ENCODE measurements around the gene SLC47A2. TPM values are rescaled to one million over a fixed set of nuclear protein-coding genes. Genes with fewer than 3 reads are reported as not detected.

Gene SLC47A2
- total and polyA plus RNA-seq, 9 donors = 0.13 to 0.53 (median 0.22) TPM; not detected in 1

DNA sequence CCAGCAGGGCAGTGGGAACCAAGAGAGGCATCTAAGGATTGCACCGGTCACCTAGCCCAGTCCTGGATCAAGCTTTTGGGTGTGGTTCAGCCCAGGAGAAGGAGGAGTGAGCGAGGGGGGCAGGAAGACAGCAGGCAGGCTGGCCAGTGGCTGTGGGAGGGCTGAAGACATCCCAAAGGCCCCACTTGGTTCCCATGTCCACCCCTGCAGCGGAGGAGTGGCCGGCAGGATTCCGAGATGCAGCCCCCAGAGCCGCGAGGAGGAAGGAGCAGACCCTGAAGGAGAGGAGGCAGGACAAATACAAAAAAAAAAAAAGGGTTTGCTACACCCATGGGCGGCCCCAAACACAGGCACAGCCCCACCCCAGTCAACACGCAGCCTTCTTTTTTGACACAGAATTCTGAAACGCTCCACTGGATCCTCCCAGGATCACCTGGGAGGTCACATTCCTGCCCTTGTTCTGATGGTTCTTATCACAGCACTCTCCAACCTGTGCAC, 1.1 kb upstream of the SLC47A2 start:
- no peaks in the 10 kb centered on the region for H3K9me3 ChIP-seq (replicated peaks; ENCODE audit: control insufficient read depth, low read depth, low read length)
- H3K36me3 ChIP-seq (ENCODE audit: control insufficient read depth, insufficient read depth, low read length) = no peaks in the 10 kb centered on the region
- no peak overlapping the region for H3K4me3 ChIP-seq (ENCODE audit: low read length)
- no peak overlapping the region for H3K27ac ChIP-seq (ENCODE audit: low read length)
- H3K27me3 ChIP-seq (ENCODE audit: control insufficient read depth, insufficient read depth, low read length) = no peaks in the 10 kb centered on the region
- 55% methylated on average over 7 of the region's 10 CpGs for WGBS (ENCODE audit: insufficient coverage)
- no peak for DNase-seq
- peaks cover 41% of the 10 kb centered on the region for H3K4me1 ChIP-seq (ENCODE audit: control insufficient read depth, insufficient read depth, low read length)

DNA sequence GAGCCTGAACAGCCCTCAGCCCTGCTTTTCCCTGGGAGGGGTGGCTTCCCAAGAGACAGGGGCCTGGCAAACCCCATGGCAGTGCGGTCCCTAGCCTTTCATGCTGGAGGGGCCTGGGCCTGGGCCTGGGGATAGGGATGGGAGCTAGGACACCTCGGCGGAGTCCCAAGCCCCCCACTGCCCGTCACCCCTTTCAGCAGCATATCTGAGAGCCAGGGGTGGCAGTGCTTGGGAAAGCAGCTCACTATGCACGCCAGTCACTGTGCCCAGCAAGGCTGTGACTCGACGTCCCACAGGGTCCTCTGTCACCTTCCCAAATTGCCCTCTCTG, 612 bp upstream of the SLC47A2 start:
- 94% methylated on average over 6 of the region's 7 CpGs for WGBS (ENCODE audit: insufficient coverage)
- no peaks in the 10 kb centered on the region for H3K36me3 ChIP-seq (ENCODE audit: control insufficient read depth, insufficient read depth, low read length)
- H3K4me3 ChIP-seq (ENCODE audit: low read length) = no peak overlapping the region
- H3K27ac ChIP-seq (ENCODE audit: low read length) = no peak overlapping the region
- no peaks in the 10 kb centered on the region for H3K27me3 ChIP-seq (ENCODE audit: control insufficient read depth, insufficient read depth, low read length)
- H3K4me1 ChIP-seq (ENCODE audit: control insufficient read depth, insufficient read depth, low read length) = peaks cover 41% of the 10 kb centered on the region
- DNase-seq = no peak
- H3K9me3 ChIP-seq (replicated peaks; ENCODE audit: control insufficient read depth, low read depth, low read length) = no peaks in the 10 kb centered on the region

DNA sequence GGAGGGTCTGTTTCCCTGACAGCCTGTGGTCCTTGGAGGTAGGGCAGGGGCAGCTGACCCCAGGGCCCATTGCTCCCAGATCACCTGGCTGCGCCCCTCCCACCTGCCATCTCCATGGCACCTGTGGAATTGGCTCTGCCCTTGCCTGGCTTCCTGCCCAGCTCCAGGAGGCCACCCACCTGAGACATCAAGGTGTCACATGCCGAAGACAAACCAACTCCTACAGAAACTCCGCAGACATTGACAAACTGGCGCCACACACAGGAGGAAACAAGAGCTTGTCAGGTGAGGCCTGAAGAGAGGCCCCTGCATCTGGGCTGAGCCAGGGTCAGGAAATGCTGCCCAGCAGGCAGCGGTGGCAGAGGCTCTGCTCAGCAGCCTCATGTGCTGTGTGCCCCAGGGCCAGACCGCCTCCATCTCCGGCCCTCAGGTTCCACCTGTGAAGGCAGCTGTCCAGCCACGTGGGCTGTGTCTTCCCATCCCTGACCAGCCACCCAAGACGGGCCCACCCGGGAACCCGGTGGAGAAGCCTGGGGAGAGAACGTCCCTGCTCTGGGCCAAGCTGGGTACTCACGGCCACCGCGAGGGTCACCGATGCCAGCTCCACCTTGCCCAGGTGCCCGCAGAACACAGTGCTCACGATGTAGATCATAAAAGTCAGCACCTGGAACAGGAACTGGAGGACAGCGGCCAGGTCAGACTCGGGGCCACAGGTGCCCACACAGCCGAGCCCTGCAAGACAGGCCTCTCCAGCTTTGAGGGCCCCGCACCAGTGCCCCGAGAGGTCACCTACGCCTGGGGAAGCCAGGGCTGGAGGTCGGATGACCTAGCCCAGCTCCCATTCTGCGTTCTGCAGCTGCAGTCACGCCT, 1.6 kb downstream of the SLC47A2 start:
- H3K9me3 ChIP-seq (replicated peaks; ENCODE audit: control insufficient read depth, low read depth, low read length) = no peaks in the 10 kb centered on the region
- 86% methylated on average over 25 of the region's 27 CpGs for WGBS (ENCODE audit: insufficient coverage)
- no peak for DNase-seq

DNA sequence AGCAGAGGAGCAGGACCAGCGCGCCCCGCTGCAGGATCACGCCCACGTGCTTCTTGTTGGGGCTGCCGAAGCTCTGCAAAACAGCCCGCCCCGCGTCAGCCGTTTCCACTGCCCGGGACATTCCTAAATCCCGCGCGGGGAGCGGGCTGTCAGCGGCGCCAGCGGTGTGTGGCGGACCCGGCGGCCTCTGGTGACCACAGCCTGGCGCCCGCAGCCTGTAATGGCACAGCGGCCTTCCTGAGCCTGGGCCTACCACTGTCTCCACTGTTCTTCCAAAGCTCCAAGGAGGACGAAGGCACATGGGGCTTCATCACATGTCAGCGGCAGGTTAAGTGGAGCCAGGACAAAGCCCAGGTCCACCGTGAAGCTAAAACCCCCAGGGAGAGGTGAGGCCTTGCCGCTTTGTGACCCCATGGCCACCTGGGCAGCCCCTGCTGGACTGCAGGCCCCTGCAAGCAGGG, 2.5 kb downstream of the SLC47A2 start:
- H3K27ac ChIP-seq (ENCODE audit: low read length) = no peak overlapping the region
- no peaks in the 10 kb centered on the region for H3K27me3 ChIP-seq (ENCODE audit: control insufficient read depth, insufficient read depth, low read length)
- no peak for DNase-seq
- H3K9me3 ChIP-seq (replicated peaks; ENCODE audit: control insufficient read depth, low read depth, low read length) = no peaks in the 10 kb centered on the region
- H3K36me3 ChIP-seq (ENCODE audit: control insufficient read depth, insufficient read depth, low read length) = no peaks in the 10 kb centered on the region
- H3K4me1 ChIP-seq (ENCODE audit: control insufficient read depth, insufficient read depth, low read length) = peaks cover 22% of the 10 kb centered on the region
- H3K4me3 ChIP-seq (ENCODE audit: low read length) = no peak overlapping the region
- WGBS (ENCODE audit: insufficient coverage) = 91% methylated on average over 28 of the region's 28 CpGs

More for the DNA sequence above, 1.6 kb downstream of the SLC47A2 start:
- Histone ChIP-seq H3K4me1 (ENCODE audit: control insufficient read depth, insufficient read depth, low read length) (peaks cover 24% of the 10 kb centered on the region), H3K27ac (ENCODE audit: low read length) (no peak overlapping the region), H3K36me3 (ENCODE audit: control insufficient read depth, insufficient read depth, low read length) (no peaks in the 10 kb centered on the region), H3K27me3 (ENCODE audit: control insufficient read depth, insufficient read depth, low read length) (no peaks in the 10 kb centered on the region), H3K4me3 (ENCODE audit: low read length) (no peak overlapping the region)

DNA sequence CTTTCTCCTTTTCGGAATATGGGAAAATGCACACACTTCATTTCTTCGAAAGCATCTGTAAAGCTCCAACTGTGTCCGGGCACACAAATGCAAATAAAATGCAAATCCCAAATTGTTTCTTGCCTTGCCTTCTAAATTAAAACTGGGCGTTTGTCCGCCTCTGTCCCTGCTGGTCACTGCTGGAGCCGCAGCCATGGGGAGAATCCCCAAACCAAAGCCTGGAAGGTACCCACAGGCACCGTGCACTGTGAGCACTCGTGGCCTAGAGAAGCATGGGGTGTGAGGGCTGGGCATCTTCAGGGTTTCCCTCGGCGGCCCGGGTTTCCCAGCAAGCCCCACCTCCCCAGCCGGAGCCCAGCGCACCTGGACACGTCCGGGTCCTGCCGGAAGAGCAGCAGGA, 2.9 kb downstream of the SLC47A2 start:
- H3K36me3 ChIP-seq (ENCODE audit: control insufficient read depth, insufficient read depth, low read length) = no peaks in the 10 kb centered on the region
- H3K4me3 ChIP-seq (ENCODE audit: low read length) = no peak overlapping the region
- peaks cover 22% of the 10 kb centered on the region for H3K4me1 ChIP-seq (ENCODE audit: control insufficient read depth, insufficient read depth, low read length)
- DNase-seq = no peak
- no peak overlapping the region for H3K27ac ChIP-seq (ENCODE audit: low read length)
- WGBS (ENCODE audit: insufficient coverage) = 82% methylated on average over 15 of the region's 16 CpGs
- H3K27me3 ChIP-seq (ENCODE audit: control insufficient read depth, insufficient read depth, low read length) = no peaks in the 10 kb centered on the region
- no peaks in the 10 kb centered on the region for H3K9me3 ChIP-seq (replicated peaks; ENCODE audit: control insufficient read depth, low read depth, low read length)

DNA sequence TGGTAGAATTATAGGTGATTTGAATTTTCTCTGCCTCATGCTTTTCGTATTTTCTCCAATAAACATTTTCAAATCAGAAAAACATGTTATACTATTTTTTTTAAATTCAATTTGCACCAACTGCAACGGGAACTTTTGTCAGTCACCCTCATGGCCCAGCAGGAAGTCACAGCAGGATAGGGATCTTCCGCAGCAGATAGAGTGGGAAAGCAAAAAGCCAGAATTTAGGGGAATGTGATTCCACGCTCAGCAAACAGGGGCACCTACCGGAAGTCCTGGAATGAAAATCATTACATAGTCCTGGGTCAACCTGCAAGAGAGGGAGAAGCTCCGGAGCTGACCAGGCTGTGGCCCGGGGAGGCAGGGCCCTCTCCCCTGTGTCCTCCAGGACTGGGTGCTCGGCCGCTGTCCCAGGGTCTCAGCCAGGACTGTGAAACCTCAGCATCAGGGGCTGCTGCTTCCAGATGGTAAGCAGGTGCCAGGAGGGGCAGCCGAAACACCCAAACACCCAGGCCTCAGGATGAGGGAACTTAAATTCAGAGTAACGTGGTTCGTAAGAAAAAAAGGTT, 3.9 kb downstream of the SLC47A2 start:
- no peak overlapping the region for H3K4me3 ChIP-seq (ENCODE audit: low read length)
- WGBS (ENCODE audit: insufficient coverage) = 66% methylated on average over 7 of the region's 12 CpGs
- H3K9me3 ChIP-seq (replicated peaks; ENCODE audit: control insufficient read depth, low read depth, low read length) = no peaks in the 10 kb centered on the region
- H3K36me3 ChIP-seq (ENCODE audit: control insufficient read depth, insufficient read depth, low read length) = no peaks in the 10 kb centered on the region
- no peaks in the 10 kb centered on the region for H3K27me3 ChIP-seq (ENCODE audit: control insufficient read depth, insufficient read depth, low read length)
- DNase-seq = no peak
- H3K4me1 ChIP-seq (ENCODE audit: control insufficient read depth, insufficient read depth, low read length) = peaks cover 16% of the 10 kb centered on the region
- no peak overlapping the region for H3K27ac ChIP-seq (ENCODE audit: low read length)

DNA sequence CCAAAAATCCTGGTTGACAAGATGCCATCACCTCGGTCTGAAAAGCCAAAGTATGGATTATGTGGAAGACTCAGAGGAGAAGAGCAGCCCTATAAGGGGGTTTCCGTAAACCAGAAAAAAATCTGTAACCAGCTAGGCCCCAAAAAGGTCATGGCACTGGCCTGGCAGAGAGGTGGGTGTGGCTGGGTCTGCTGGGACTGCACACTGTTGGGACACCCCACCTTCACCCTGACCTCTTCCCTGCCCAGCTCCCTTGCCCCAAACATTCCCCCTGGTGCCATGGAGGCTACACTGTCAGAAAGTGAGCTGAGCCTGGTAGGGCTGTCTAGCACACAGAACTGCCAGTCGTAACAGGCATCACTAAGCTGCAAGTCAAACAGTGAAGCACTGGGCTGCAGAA, 6.5 kb downstream of the SLC47A2 start:
- H3K4me3 ChIP-seq (ENCODE audit: low read length) = no peak overlapping the region
- WGBS (ENCODE audit: insufficient coverage) = 80% methylated on average over 1 of the region's 3 CpGs
- DNase-seq = no peak

DNA sequence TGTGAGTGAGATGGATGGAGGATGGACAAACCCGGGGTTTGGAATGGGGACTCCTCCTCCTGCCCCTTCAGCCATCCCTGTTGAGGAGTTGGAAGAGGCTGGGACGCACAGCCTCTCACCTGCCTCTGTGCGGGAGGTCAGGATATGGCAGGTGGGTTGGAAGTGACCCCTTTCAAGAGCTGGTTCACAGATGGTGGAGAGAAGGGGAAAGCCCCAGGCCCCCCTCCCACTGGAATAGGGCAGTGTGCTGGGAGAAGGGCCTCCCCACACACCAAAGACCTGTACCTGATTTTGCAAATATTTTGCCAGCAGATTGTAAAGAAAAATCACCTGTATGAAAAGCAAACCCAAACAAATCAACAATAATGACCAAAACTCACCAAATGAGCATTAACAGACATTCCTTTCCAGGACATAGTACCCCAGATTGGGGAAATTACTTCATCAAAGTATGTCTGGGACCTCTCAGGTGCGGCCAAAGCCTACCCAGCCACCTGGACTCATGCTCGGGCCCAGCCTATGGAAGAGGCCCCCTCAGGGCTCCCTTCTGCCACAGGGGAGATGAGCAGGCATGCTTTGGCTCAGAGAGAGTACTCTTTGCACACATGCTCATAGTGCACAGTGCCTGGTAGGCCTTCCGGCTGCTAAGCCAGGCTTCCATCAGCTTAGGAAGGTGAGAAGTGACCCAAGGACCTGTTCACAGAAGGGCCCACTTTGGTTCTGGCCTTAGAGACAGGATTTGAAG, 7.8 kb downstream of the SLC47A2 start:
- Histone ChIP-seq H3K4me3 (ENCODE audit: low read length) (no peak overlapping the region), H3K36me3 (ENCODE audit: control insufficient read depth, insufficient read depth, low read length) (no peaks in the 10 kb centered on the region), H3K27ac (ENCODE audit: low read length) (no peak overlapping the region), H3K27me3 (ENCODE audit: control insufficient read depth, insufficient read depth, low read length) (no peaks in the 10 kb centered on the region), H3K4me1 (ENCODE audit: control insufficient read depth, insufficient read depth, low read length) (peaks cover 29% of the 10 kb centered on the region), H3K9me3 (replicated peaks; ENCODE audit: control insufficient read depth, low read depth, low read length) (no peaks in the 10 kb centered on the region)
- no peak for DNase-seq
- WGBS (ENCODE audit: insufficient coverage) = 75% methylated on average over 3 of the region's 6 CpGs

More for the DNA sequence above, 6.5 kb downstream of the SLC47A2 start:
- Histone ChIP-seq H3K9me3 (replicated peaks; ENCODE audit: control insufficient read depth, low read depth, low read length) (no peaks in the 10 kb centered on the region), H3K27ac (ENCODE audit: low read length) (no peak overlapping the region), H3K4me1 (ENCODE audit: control insufficient read depth, insufficient read depth, low read length) (peaks cover 16% of the 10 kb centered on the region), H3K36me3 (ENCODE audit: control insufficient read depth, insufficient read depth, low read length) (no peaks in the 10 kb centered on the region), H3K27me3 (ENCODE audit: control insufficient read depth, insufficient read depth, low read length) (no peaks in the 10 kb centered on the region)

DNA sequence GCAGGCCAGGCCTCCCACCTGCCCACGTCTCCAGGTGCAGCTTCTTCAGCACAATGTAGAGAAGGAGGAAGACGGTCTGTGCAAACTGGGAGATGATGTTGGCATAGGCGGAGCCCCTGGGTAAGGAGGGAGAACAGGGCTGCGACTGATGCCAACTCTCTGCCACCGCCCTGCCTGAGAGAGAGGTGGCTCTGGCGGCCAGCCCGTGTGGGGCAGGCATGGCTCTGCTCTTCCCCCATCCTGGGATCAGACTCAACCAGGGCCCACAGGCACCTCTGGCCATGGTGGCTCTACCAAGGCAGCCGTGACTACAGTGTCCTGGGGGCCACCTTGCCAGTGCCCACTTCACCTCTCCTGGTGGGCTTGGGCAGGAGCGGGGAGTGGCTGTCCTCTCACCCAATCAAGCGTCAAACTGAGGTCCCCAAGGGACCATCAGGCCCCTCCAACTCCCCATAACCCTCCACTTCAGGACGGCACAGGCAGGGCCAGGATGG, 8.6 kb downstream of the SLC47A2 start:
- WGBS (ENCODE audit: insufficient coverage) = 91% methylated on average over 8 of the region's 11 CpGs
- no peak for DNase-seq
- Histone ChIP-seq H3K9me3 (replicated peaks; ENCODE audit: control insufficient read depth, low read depth, low read length) (no peaks in the 10 kb centered on the region), H3K4me1 (ENCODE audit: control insufficient read depth, insufficient read depth, low read length) (peaks cover 37% of the 10 kb centered on the region), H3K27me3 (ENCODE audit: control insufficient read depth, insufficient read depth, low read length) (no peaks in the 10 kb centered on the region), H3K27ac (ENCODE audit: low read length) (no peak overlapping the region), H3K4me3 (ENCODE audit: low read length) (no peak overlapping the region), H3K36me3 (ENCODE audit: control insufficient read depth, insufficient read depth, low read length) (no peaks in the 10 kb centered on the region)

All from muscle of leg (tissue), 11 donors.